Measurements from ENCODE around the gene INPP5A. TPM values are rescaled to one million over a fixed set of nuclear protein-coding genes. Genes with fewer than 3 reads are reported as not detected.
"Not testable (repeated sequence)": the region's sequence is repeated elsewhere in the genome, so short reads cannot be mapped to it uniquely, and the experiment has no call there.

INPP5A gene
- total RNA-seq, 1 experiment from 2014 or later = 25.5 TPM

- DNase-seq (ENCODE audit: low read depth) = no peak
These were observed 136.7 kb downstream of the INPP5A start for GRCh38 chr10:132674311-132674710.

DNA sequence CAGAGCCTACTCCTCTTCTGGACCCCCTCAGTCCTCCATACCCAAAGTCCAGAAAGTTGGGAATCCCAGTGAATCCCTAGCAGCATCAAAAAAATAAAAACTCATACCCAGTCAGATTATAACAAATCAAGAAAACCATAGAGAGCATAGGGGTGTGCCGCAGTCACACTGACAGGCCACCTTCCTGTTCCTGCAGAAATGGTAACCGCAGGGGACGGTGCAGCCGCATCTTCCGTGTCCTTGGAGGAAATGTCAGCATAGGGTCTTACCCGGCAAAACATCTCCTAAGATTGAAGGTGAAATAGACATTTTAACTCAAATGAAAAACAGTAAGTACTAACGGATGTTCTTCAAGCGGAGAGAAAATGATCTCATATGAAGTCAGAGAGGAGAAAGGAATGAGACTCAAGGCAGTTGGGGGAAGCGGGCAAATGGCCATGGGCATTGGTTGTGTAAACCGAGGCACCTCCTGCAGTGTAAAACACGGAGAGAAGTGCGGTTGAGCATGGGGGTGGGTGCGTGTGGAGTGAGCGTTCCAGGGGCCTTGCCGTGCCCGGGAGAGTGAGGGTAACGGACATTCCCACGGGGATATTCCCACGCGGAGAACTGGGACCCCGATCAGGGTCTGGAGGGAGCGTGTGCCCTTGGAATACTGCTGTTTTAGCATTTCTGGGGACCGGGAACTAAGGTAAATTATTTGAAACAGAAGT, 137.6 kb downstream of the INPP5A start:
- DNase-seq (ENCODE audit: low read depth) = no peak

DNA sequence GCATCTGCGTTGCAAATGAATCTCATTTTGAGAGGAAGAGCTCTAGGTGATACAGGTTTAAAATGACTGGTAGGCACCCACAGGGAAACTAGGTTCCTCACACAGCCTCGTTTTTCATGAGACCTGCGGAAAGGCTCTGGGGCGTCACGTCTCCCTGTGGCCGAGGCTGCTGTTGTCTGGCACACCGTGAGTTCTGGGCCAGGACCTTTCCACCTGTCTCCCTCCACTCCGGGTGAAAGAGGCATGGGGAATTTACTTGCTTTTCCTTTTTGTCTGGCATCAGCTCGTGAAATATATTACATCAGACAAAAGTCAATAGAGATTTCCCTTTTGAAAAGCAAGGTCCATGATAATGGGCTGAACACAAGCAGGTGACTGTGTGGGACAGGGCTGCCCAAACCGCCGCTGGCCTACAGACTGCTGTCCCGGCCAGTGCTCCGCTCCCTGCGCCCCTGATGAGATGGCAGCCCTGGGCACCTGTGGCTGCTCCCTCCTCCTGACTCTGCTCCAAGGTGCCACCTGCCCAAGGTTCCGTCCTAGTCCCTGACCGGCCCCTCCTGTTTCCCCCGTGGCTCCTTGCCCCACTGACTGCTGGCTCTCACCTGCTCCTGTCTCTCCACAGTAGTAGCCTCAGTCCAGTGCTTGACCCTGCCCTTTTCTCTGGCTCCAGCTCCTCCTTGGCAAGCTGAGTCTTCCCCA, 138.8 kb downstream of the INPP5A start:
- DNase-seq (ENCODE audit: low read depth) = no peak

DNA sequence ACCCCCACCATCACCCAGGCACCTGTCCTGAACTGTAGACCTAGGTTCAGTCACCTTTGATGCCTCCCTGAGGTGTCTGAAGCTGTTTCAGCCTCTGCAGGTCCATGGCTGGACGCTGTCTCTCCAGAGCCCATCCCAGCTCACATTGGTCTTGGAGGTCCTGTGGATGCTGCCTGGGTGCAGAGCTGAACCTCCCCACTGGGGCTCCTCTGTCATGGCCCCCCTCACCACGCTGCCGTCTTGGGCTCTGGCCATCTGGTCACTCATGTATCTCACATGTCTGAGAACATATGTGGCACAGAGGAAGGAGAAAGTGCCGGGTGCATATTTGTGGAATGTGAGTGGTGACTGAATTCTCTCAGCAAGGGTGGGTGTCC, 139.5 kb downstream of the INPP5A start:
- DNase-seq (ENCODE audit: low read depth) = no peak

DNA sequence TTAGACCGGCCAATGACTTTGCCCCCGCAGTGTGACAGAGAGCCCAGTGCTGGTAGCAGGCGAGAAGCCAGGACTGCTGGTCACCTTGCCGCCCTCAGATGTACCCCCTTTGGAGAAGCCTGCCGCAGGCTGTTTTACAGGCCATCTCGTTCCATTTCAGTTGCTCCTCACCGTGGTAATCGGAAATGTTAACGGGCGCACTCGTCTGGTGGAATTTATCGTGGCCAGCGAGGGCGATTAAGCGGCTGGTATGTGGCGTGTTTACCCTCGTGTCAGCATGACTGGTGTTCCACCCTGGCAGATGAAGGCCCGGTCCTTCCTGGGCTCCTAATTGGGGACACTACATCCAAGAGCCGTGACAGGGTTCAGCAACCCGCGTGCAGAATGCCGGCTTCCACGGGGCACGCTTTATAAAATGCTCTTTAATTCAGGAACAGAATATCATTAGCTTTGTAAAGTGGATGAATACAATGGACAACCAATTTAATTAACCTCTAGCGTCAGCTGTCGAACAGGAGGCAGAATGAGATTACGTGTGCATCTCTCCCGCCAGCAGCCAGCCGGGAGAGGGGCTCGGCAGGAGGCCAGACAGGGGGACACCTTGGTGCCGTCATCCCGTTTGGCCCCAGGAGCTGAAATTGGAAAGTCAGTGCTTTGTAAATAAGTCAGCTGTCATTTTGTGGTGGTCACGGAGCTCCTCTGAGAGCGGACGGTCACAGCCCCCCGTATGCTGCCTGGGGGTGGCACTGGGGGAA, 140.1 kb downstream of the INPP5A start:
- no peak for DNase-seq (ENCODE audit: low read depth)

DNA sequence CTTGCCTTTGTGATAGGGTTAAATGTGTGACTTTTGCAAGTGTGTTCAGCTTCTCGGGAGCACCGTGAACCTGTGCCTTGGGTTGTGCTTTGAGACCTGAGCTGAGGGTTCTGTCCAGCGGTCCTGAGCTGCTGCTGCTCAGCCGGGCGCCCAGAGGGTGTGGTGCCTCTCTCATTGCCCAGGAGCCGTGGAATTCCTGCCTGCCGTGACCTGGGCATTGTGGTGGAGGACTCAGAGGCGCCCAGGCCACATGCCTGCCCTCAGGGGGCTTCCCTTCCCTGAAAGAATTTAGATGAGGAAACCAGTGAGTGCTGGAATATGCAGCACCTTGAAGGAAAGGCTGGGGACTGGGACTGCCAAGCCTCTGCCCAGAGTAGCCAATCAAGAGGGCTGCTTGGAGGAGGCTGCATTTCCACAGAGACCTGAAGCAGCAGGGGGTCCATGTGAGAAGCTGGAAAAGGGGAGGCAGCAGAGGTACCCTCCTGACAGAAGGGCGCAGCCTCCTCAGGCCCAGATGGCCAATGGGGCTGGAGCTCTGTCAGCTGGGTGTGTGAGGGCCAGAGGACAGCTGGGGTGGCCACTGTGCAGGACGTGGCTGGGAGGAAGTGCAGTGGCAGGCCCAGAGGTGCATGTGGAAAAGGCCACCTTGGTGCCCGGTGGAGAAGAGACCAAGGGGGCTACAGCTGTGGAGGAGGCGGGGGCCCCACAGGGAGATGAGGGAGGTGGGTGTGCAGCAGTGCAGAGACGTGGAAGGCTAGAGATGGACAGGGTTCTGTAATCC, 141.0 kb downstream of the INPP5A start:
- no peak for DNase-seq (ENCODE audit: low read depth)

- DNase-seq (ENCODE audit: low read depth) = no peak
These were observed 141.6 kb downstream of the INPP5A start for GRCh38 chr10:132679217-132679595.

DNA sequence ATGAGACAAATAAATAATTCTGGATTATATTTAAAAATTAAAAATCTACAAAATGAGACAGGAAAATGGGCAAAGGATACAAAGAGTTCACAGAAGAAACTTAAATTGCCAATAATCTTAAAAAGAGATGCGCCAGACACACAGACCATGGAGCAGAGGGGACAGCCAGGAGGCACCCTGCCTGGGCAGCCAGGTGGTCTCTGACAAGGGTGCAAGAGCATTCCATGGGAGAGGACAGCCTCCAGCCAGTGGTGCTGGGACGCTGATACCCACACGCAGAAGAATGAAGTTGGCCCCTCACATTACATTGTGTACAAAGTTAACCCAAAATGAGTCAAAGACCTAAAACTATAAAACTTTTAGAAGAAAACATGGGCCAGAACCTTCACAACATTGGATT, 142.1 kb downstream of the INPP5A start:
- no peak for DNase-seq (ENCODE audit: low read depth)

DNA sequence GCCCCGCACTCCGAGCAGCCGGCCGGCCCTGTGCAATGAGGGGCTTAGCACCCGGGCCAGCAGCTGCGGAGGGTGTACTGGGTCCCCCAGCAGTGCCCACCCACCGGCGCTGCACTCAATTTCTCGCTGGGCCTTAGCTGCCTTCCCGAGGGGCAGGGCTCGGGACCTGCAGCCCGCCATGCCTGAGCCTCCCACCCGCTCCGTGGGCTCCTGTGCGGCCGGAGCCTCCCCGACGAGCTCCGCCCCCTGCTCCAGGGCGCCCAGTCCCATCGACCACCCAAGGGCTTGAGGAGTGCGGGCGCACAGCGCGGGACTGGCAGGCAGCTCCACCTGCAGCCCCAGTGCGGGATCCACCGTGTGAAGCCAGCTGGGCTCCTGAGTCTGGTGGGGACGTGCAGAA, 143.2 kb downstream of the INPP5A start:
- DNase-seq (ENCODE audit: low read depth) = not testable (repeated sequence)

DNA sequence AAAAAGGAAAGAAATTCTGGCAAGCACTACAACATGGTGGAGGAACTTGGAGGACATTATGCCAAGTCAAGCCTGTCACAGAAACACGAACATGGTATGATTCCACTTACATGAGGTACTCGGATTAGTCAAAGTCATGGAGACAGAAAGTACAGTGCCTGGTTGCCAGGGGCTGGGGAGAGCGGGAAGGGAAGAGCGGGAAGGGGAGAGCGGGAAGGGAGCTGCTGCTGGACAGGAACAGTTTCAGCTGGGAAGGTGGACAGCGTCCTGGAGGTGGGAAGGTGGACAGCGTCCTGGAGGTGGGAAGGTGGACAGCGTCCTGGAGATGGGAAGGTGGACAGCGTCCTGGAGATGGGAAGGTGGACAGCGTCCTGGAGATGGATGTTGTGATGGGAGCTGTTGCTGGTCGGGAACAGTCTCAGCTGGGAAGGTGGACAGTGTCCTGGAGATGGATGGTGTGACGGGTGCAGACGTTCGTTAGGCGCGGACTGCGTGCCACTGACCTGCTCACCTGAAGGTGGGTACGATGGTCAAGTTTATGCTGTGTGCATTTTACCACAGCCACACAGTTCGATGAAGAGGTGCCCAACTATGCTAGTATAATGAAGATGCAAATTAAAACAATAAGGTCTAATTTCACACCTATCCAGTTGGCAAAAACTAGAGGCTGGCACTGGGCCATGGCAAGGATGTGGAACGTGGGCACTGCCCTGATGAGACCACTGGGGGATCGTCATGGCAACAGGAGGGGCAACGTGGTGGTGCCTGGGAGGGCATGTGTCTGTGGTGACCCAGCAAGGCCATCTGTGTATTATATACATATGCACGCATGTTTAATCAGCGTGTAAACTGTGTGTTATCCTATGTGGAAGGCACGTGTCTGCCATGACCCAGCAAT, 144.5 kb downstream of the INPP5A start:
- no peak for DNase-seq (ENCODE audit: low read depth)

GRCh38 chr10:132684164-132684891, 146.7 kb downstream of the INPP5A start:
- peak; percentile 69 for DNase-seq (ENCODE audit: low read depth)

GRCh38 chr10:132685101-132685891, 147.7 kb downstream of the INPP5A start:
- peak; percentile 70 for DNase-seq (ENCODE audit: low read depth)

DNA sequence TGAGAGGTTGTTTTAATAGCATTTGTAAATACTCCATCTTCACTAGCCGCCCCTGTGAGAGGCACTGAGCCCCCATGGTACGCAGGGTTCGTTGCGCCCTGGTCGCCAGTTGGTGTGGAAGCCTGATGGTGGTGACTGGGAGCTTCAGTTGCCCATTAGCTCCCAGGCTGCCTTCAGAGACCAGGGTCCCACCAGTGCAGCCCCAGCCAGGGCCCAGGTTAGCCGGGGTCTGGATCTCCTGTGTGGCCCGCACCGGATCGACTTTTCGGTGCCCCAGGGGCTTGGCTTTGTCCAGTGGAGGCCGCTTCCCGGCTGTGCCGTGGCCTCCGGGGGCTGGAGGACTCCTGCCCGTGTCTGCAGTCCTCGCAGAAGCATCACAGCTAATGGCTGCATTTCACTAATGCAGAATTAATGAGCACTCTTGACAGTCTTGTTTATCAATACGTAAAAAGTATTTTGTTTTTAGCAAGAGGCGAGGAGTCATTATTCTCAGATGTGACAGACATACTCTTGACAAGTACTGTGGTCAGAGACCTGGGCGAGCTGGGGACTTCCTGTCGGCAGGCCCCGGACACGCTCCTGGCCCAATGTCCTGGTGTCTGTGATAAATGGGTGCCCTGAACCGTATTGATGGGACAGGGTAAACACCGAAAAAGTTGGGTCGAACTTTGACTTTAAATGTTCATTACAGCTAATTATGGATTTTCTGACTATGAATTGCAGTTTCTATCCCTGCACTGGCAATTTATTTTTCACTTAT, 148.5 kb downstream of the INPP5A start:
- no peak for DNase-seq (ENCODE audit: low read depth)

DNA sequence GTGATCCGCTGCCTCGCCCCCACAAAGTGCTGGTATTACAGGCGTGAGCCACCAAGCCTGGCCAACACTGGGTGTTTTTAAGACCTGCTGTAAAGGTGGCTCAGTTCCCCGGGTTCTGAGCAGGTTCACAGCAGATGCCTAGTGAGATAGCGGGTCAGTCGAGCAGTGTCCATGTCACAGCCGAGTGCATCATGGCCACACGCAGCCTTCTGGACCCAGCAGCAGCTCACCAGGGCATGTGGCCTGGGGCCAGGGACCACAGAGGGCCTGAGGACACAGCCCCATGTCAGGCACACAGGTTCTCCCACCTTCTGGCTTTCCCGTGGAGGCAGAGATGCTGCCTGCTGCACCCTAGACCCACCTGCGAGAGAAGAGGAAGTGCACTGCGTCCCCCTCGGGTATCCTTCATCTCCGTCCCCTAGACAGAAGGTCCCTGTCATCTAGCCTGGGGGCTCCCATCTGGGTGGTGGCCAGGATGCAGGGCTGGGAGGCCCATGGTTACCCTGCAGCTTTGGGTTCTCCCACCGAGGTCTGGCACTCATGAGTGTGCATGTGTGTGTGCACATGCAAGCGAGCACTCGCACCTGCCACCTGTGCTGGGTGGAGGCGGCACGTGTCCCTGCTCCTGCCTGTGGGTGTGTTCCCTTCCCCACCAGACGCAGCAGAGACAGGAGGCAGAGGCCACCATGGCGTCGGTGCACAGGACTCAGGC, 149.8 kb downstream of the INPP5A start:
- no peak for DNase-seq (ENCODE audit: low read depth)

DNA sequence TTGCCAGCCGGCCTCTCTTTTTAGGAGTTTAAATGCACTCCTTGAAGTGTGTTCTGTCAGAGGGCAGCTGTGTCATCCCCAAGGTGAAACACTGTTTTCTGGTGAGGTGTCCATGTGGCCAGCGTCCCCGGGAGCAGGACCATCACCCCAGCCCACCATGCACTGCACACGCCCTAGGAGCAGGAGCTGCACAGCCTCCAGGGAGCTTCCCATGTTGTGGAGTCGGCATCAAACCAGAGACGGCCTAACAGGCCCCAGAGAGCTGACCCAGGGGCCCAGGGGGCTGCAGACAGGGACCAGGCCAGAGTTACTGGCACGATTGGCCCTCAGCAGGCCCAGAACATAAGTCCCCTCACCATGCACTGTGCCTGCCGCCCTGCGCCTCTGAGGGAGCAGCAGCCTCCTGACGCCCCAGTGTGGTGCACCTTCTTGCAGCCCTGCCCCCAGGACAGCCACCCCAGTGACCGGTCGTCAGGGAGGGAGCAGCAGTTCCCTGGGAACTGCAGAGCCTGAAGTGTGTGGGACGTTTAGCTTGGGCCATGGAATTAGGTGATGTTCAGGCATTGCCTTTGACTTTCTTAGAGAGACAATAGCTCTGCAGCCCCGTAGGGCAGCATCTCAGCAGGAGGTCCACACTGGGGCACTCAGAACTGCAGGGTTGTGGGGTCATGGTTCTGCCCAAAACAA, 150.4 kb downstream of the INPP5A start:
- DNase-seq (ENCODE audit: low read depth) = no peak

- no peak for DNase-seq (ENCODE audit: low read depth)
These were observed 151.2 kb downstream of the INPP5A start for GRCh38 chr10:132688580-132689420.
